ENCODE results near the gene PPP6C. TPM values are rescaled to one million over a fixed set of nuclear protein-coding genes. Genes with fewer than 3 reads are reported as not detected.
"Not testable (repeated sequence)": the region's sequence is repeated elsewhere in the genome, so short reads cannot be mapped to it uniquely, and the experiment has no call there.

The PPP6C gene
- total RNA-seq, 1 experiment from 2014 or later: 41.2 TPM

DNA sequence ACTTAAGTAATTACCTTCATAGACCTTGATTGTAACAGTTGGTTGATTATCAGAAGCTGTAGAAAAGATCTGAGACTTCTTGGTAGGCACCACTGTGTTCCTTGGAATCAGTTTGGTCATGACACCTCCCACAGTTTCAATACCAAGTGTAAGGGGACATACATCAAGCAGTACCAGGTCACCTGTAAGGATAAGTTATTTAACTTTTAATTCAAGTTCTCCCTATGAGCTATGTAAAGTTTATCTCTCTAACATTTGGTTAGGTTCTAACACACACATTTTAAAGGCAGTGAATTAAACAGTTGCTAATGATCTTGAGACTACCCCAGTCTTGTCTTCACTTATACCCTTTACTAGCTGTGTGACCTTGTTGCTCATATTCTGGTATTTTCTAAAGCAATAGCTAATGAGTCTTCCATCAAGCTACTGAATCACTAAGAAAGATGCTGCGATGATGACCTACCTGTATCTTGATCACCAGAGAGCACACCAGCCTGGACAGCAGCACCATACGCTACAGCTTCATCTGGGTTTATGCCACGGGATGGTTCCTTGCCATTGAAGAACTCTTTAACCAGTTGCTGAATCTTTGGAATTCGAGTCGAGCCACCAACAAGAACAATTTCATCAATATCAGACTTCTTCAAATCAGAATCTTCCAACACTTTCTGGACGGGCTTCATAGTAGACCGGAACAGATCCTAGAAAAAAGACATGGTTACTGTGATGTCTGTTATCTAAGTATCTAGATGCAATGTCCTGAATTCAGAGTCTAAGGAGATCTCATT lies 48.7 kb upstream of the PPP6C start:
- TF ChIP-seq, protein P1, sequence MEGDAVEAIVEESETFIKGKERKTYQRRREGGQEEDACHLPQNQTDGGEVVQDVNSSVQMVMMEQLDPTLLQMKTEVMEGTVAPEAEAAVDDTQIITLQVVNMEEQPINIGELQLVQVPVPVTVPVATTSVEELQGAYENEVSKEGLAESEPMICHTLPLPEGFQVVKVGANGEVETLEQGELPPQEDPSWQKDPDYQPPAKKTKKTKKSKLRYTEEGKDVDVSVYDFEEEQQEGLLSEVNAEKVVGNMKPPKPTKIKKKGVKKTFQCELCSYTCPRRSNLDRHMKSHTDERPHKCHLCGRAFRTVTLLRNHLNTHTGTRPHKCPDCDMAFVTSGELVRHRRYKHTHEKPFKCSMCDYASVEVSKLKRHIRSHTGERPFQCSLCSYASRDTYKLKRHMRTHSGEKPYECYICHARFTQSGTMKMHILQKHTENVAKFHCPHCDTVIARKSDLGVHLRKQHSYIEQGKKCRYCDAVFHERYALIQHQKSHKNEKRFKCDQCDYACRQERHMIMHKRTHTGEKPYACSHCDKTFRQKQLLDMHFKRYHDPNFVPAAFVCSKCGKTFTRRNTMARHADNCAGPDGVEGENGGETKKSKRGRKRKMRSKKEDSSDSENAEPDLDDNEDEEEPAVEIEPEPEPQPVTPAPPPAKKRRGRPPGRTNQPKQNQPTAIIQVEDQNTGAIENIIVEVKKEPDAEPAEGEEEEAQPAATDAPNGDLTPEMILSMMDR (IDR thresholded peaks at IDR 0.05; ENCODE audit: insufficient read depth in 1 of 2, low read depth in 1 of 2, low read length in 1 of 2, severe bottlenecking in 1 of 2, unreplicated experiment in 1 of 2): no peak

DNA sequence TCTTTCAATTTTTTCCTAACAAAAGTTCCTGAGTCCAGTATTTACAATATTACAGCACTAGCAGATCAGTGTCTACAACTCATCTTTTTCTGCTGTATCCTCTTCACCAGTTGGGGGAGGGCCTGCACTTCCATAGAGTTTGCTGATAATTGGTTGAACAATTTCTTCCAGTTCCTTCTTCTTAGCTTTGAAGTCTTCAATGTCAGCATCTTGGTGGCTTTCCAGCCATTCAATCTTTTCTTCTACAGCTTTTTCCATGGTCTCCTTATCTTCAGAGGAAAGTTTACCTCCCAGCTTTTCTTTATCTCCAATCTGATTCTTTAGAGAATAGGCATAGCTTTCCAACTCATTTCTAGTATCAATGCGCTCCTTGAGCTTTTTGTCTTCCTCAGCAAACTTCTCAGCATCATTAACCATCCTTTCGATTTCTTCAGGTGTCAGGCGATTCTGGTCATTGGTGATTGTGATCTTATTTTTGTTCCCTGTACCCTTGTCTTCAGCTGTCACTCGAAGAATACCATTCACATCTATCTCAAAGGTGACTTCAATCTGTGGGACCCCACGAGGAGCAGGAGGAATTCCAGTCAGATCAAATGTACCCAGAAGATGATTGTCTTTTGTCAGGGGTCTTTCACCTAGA lies 47.0 kb upstream of the PPP6C start:
- intact Hi-C loops (cut with micrococcal nuclease; ENCODE audit: unreplicated experiment); H3K9me3 ChIP-seq; H3K36me3 ChIP-seq (ENCODE audit: control insufficient read depth, insufficient read depth, low read length); H3K4me3 ChIP-seq (ENCODE audit: low read depth, low read length); DNase-seq; H3K9me3 Mint-ChIP-seq (ENCODE audit: unreplicated experiment); H3K27me3 ChIP-seq (replicated peaks; ENCODE audit: control insufficient read depth, insufficient read depth, low read length); H3K4me3 Mint-ChIP-seq (ENCODE audit: unreplicated experiment); H3K27me3 Mint-ChIP-seq (ENCODE audit: insufficient read depth, unreplicated experiment): not testable (repeated sequence)
- Mint-ChIP-seq H3K4me1 (ENCODE audit: low read depth, unreplicated experiment) (peaks cover 20% of the 10 kb centered on the region), H3K27ac (ENCODE audit: unreplicated experiment) (peak overlapping the region; percentile 25), H3K36me3 (ENCODE audit: insufficient read depth, unreplicated experiment) (peaks cover 87% of the 10 kb centered on the region)
- BruUV-seq (replicated peaks): TSS peak; percentile 5
- ChIA-PET POLR2A (interaction anchor here (0.6 kb wide), 1 partner anchor 1361 kb away, joined by 3 read pairs; no protein-coding TSS in a partner anchor), CTCF (interaction anchor here (0.6 kb wide), 1 partner anchor 14 kb away, joined by 3 read pairs; no protein-coding TSS in a partner anchor)
- H3K4me1 ChIP-seq: peaks cover 20% of the 10 kb centered on the region; the same call in 1 of the 2 replicates

More for the DNA sequence above, 48.7 kb upstream of the PPP6C start:
- DNase-seq: no peak
- Mint-ChIP-seq H3K9me3 (ENCODE audit: unreplicated experiment) (no peaks in the 10 kb centered on the region), H3K27ac (ENCODE audit: unreplicated experiment) (peak overlapping the region; percentile 45), H3K4me1 (ENCODE audit: low read depth, unreplicated experiment) (peaks cover 20% of the 10 kb centered on the region), H3K36me3 (ENCODE audit: insufficient read depth, unreplicated experiment) (peaks cover 88% of the 10 kb centered on the region), H3K4me3 (ENCODE audit: unreplicated experiment) (peak overlapping the region; percentile 65), H3K27me3 (ENCODE audit: insufficient read depth, unreplicated experiment) (no peaks in the 10 kb centered on the region)
- no TSS peak for BruUV-seq (replicated peaks)
- no peaks in the 10 kb centered on the region for H3K9me3 ChIP-seq
- CTCF ChIA-PET: no interaction called here
- H3K36me3 ChIP-seq (ENCODE audit: control insufficient read depth, insufficient read depth, low read length): no peaks in the 10 kb centered on the region; the same call in 1 of the 2 replicates
- H3K27me3 ChIP-seq (replicated peaks; ENCODE audit: control insufficient read depth, insufficient read depth, low read length): no peaks in the 10 kb centered on the region
- H3K4me3 ChIP-seq (ENCODE audit: low read depth, low read length): no peak overlapping the region
- intact Hi-C loops (cut with micrococcal nuclease; ENCODE audit: unreplicated experiment): no loop called here
- peaks cover 25% of the 10 kb centered on the region; the same call in 1 of the 2 replicates for H3K4me1 ChIP-seq
- POLR2A ChIA-PET: interaction anchor here (0.6 to 1.2 kb wide), 2 partner anchors 23 to 37 kb away, joined by 3 read pairs; partner anchors contain the start of gene GAPVD1

DNA sequence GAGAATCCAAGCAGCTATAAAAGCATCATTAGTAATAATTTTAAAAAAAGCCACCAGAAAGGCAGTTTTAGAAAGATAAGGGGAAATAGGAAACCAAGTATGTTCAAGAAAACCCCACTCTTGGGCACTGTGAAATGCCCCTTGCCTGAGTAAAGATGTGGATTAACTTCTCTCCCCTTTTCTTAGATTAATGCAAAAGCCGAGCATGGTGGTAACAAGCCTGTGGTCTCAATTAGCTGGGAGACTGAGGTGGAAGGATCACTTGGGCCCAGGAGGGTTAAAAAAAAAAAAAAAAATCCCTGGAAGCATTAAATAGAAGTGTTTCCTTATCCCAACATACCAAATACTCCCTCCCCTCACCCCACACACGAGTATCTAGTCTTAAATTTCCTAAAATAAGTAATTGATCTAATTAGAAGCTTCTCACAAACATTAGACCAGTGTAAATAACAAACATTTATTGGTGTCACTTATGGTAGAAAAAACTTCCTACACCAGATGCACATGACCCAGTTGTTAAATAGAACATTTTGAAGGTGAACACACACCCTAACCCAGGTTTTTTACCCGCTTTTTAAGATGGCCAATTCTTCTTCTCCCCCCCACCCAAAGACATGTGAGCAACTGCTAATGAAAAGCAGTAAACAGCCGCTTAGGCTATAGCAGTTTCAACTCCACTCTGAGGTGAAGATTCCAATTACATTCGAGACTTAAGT lies 46.4 kb upstream of the PPP6C start:
- Histone ChIP-seq H3K9me3 (no peaks in the 10 kb centered on the region), H3K27me3 (replicated peaks; ENCODE audit: control insufficient read depth, insufficient read depth, low read length) (no peaks in the 10 kb centered on the region), H3K36me3 (ENCODE audit: control insufficient read depth, insufficient read depth, low read length) (no peaks in the 10 kb centered on the region; the same call in 1 of the 2 replicates), H3K4me1 (peaks cover 20% of the 10 kb centered on the region; the same call in 1 of the 2 replicates), H3K4me3 (ENCODE audit: low read depth, low read length) (no peak overlapping the region)
- ChIA-PET CTCF (no interaction called here), POLR2A (interaction anchor here (0.6 kb wide), 1 partner anchor 1362 kb away, joined by 3 read pairs; no protein-coding TSS in a partner anchor)
- Mint-ChIP-seq H3K27me3 (ENCODE audit: insufficient read depth, unreplicated experiment) (no peaks in the 10 kb centered on the region), H3K27ac (ENCODE audit: unreplicated experiment) (peak overlapping the region; percentile 25), H3K4me1 (ENCODE audit: low read depth, unreplicated experiment) (peaks cover 20% of the 10 kb centered on the region), H3K9me3 (ENCODE audit: unreplicated experiment) (no peaks in the 10 kb centered on the region), H3K4me3 (ENCODE audit: unreplicated experiment) (no peak overlapping the region), H3K36me3 (ENCODE audit: insufficient read depth, unreplicated experiment) (peaks cover 87% of the 10 kb centered on the region)
- TF ChIP-seq, protein P1 (IDR thresholded peaks at IDR 0.05; ENCODE audit: insufficient read depth in 1 of 2, low read depth in 1 of 2, low read length in 1 of 2, severe bottlenecking in 1 of 2, unreplicated experiment in 1 of 2): no peak
- no peak for DNase-seq
- no TSS peak for BruUV-seq (replicated peaks)
- intact Hi-C loops (cut with micrococcal nuclease; ENCODE audit: unreplicated experiment): no loop called here

DNA sequence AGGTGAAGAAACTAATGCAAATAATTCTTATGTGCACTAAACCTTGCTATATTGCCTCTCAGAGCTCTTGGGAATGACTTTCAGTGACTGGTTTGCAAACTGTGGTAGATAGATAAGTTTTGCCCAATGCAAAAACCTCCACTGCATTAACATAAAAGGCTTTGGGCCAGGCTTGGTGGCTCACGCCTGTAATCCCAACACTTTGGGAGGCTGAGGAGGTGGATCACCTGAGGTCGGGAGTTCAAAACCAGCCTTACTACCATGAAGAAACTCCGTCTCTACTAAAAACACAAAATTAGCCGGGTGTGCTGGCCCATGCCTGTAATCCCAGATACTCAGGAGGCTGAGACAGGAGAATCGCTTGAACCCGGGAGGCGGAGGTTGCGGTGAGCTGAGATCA lies 44.5 kb upstream of the PPP6C start:
- H3K9me3 ChIP-seq; H3K4me3 ChIP-seq (ENCODE audit: low read depth, low read length); POLR2A ChIA-PET; H3K27me3 ChIP-seq (replicated peaks; ENCODE audit: control insufficient read depth, insufficient read depth, low read length); BruUV-seq (replicated peaks); H3K4me3 Mint-ChIP-seq (ENCODE audit: unreplicated experiment); H3K27ac Mint-ChIP-seq (ENCODE audit: unreplicated experiment); H3K36me3 ChIP-seq (ENCODE audit: control insufficient read depth, insufficient read depth, low read length); H3K27me3 Mint-ChIP-seq (ENCODE audit: insufficient read depth, unreplicated experiment); H3K9me3 Mint-ChIP-seq (ENCODE audit: unreplicated experiment); intact Hi-C loops (cut with micrococcal nuclease; ENCODE audit: unreplicated experiment); DNase-seq: not testable (repeated sequence)
- CTCF ChIA-PET: interaction anchor here (0.6 kb wide), 1 partner anchor 1547 kb away, joined by 6 read pairs; no protein-coding TSS in a partner anchor
- Mint-ChIP-seq H3K36me3 (ENCODE audit: insufficient read depth, unreplicated experiment) (peaks cover 69% of the 10 kb centered on the region), H3K4me1 (ENCODE audit: low read depth, unreplicated experiment) (peaks cover 18% of the 10 kb centered on the region)
- H3K4me1 ChIP-seq: peaks cover 17% of the 10 kb centered on the region; the same call in 1 of the 2 replicates
